Measurements from ENCODE around the gene PML.

PML gene

DNA sequence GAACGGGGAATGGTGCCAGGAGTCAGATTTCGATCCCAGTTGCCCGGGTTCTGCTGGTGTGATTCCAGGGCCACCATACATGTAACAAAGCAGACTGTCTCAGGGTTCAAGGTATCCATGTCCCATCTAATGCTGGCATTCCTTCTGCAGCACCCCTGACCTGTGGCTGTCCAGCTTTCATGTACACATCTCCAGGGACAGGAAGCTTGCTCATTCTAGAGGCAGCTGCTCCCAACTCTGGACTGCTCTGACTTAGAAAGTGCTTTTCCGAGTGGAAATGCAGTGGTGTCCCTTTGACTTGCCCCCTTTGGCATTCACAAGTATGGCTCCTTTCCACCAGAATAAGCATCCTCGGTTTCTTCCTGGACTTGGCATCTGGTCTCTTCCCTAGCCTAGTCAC is 30.9 kb downstream of the PML start:
- no peaks in the 10 kb centered on the region for H4K20me1 ChIP-seq (ENCODE audit: insufficient read depth, low read length)
- H3K9me3 ChIP-seq (replicated peaks; ENCODE audit: insufficient read depth, low read length): no peaks in the 10 kb centered on the region
- H2AFZ ChIP-seq (ENCODE audit: low read length): no peak overlapping the region
- H3K9me2 ChIP-seq (replicated peaks; ENCODE audit: insufficient read depth, low read length): no peaks in the 10 kb centered on the region
- H3K9ac ChIP-seq (ENCODE audit: low read length): no peak overlapping the region
- H3K4me2 ChIP-seq (ENCODE audit: low read depth, low read length): no peak overlapping the region
- H3K27me3 ChIP-seq (replicated peaks; ENCODE audit: insufficient read depth, low read length): no peaks in the 10 kb centered on the region
- H3K4me1 ChIP-seq (ENCODE audit: low read length): no peaks in the 10 kb centered on the region
- DNase-seq: no peak
- TF ChIP-seq EZH2phosphoT487 (IDR thresholded peaks at IDR 0.05; ENCODE audit: low read length) (no peak), CTCF (IDR thresholded peaks at IDR 0.05; ENCODE audit: low read length) (no peak), EZH2 (optimal IDR thresholded peaks at IDR 0.05; ENCODE audit: low read depth, low read length) (no peak)
- H3F3A ChIP-seq (ENCODE audit: insufficient read depth, low read length): no peaks in the 10 kb centered on the region
- no peak overlapping the region for H3K27ac ChIP-seq (ENCODE audit: low read length)
- H3K79me2 ChIP-seq (ENCODE audit: low read length): peaks cover 16% of the 10 kb centered on the region
- H3K36me3 ChIP-seq (replicated peaks; ENCODE audit: insufficient read depth, low read length): no peaks in the 10 kb centered on the region; the same call in 1 of the 2 replicates
- H3K4me3 ChIP-seq (ENCODE audit: low read length): no peak overlapping the region

GRCh38 chr15:74027688-74028087 is 33.2 kb downstream of the PML start:
- Histone ChIP-seq H2AFZ (ENCODE audit: low read length) (no peak overlapping the region), H3K36me3 (replicated peaks; ENCODE audit: insufficient read depth, low read length) (no peaks in the 10 kb centered on the region; the same call in 1 of the 2 replicates), H3F3A (ENCODE audit: insufficient read depth, low read length) (no peaks in the 10 kb centered on the region), H3K4me3 (ENCODE audit: low read length) (no peak overlapping the region), H4K20me1 (ENCODE audit: insufficient read depth, low read length) (no peaks in the 10 kb centered on the region), H3K79me2 (ENCODE audit: low read length) (0 out of 2 replicates have a peak, but pooled peaks cover under 1% of the 10 kb centered on the region), H3K4me1 (ENCODE audit: low read length) (no peaks in the 10 kb centered on the region), H3K27me3 (replicated peaks; ENCODE audit: insufficient read depth, low read length) (no peaks in the 10 kb centered on the region), H3K9me3 (replicated peaks; ENCODE audit: insufficient read depth, low read length) (no peaks in the 10 kb centered on the region), H3K27ac (ENCODE audit: low read length) (no peak overlapping the region), H3K4me2 (ENCODE audit: low read depth, low read length) (no peak overlapping the region), H3K9ac (ENCODE audit: low read length) (no peak overlapping the region), H3K9me2 (replicated peaks; ENCODE audit: insufficient read depth, low read length) (no peaks in the 10 kb centered on the region)
- TF ChIP-seq CTCF (IDR thresholded peaks at IDR 0.05; ENCODE audit: low read length) (no peak), EZH2phosphoT487 (IDR thresholded peaks at IDR 0.05; ENCODE audit: low read length) (no peak), EZH2 (optimal IDR thresholded peaks at IDR 0.05; ENCODE audit: low read depth, low read length) (no peak)
- no peak for DNase-seq

- Histone ChIP-seq H3K9me3 (replicated peaks; ENCODE audit: insufficient read depth, low read length) (no peaks in the 10 kb centered on the region), H3K4me2 (ENCODE audit: low read depth, low read length) (no peak overlapping the region), H4K20me1 (ENCODE audit: insufficient read depth, low read length) (no peaks in the 10 kb centered on the region), H3K4me1 (ENCODE audit: low read length) (no peaks in the 10 kb centered on the region), H3F3A (ENCODE audit: insufficient read depth, low read length) (no peaks in the 10 kb centered on the region), H3K4me3 (ENCODE audit: low read length) (no peak overlapping the region), H2AFZ (ENCODE audit: low read length) (no peak overlapping the region), H3K9me2 (replicated peaks; ENCODE audit: insufficient read depth, low read length) (no peaks in the 10 kb centered on the region), H3K9ac (ENCODE audit: low read length) (no peak overlapping the region), H3K27ac (ENCODE audit: low read length) (no peak overlapping the region), H3K36me3 (replicated peaks; ENCODE audit: insufficient read depth, low read length) (no peaks in the 10 kb centered on the region; the same call in 1 of the 2 replicates), H3K27me3 (replicated peaks; ENCODE audit: insufficient read depth, low read length) (no peaks in the 10 kb centered on the region), H3K79me2 (ENCODE audit: low read length) (no peaks in the 10 kb centered on the region)
- TF ChIP-seq EZH2 (optimal IDR thresholded peaks at IDR 0.05; ENCODE audit: low read depth, low read length): no peak
- TF ChIP-seq EZH2phosphoT487 (IDR thresholded peaks at IDR 0.05; ENCODE audit: low read length): no peak
- no peak for TF ChIP-seq CTCF (IDR thresholded peaks at IDR 0.05; ENCODE audit: low read length)
- DNase-seq: no peak
These were observed 34.1 kb downstream of the PML start for GRCh38 chr15:74028646-74029045.
